Measurements from ENCODE around the gene ITGB1BP2. TPM values are rescaled to one million over a fixed set of nuclear protein-coding genes. Genes with fewer than 3 reads are reported as not detected.
"Not testable (repeated sequence)": the region's sequence is repeated elsewhere in the genome, so short reads cannot be mapped to it uniquely, and the experiment has no call there.

The ITGB1BP2 gene
- total RNA-seq, 1 donor from 2014 or later: 1.7 TPM

DNA sequence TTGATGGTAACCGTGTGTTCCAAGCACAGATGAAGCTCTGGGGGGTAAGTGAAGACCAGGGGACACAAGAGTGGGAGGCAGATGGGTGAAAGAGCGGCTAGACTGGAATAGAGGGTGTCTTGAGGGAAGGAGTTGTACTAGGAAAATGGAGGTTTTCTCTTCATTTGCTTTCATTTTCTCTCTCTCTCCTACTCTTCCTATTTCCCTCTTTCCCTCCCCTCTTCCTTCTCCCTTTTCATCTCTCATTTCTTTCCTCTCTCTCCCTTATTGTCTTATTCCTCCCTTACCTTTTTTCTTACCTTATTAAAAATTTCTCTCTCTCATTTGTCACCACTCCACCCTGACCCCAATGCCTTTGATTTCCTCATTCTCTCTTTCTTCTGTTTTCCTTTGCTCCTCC, 3.0 kb downstream of the ITGB1BP2 start:
- Histone ChIP-seq H3K27me3 (no peaks in the 10 kb centered on the region), H3K36me3 (peaks cover 0 to 5% of the 10 kb centered on the region in 2 donors), H3K27ac (no peak overlapping the region), H3K4me3 (no peak overlapping the region), H3K9me3 (no peaks in the 10 kb centered on the region), H3K4me1 (no peaks in the 10 kb centered on the region)
- TF ChIP-seq POLR2AphosphoS5 (IDR thresholded peaks at IDR 0.05; ENCODE audit: insufficient read depth in 1 of 2, low read depth in 1 of 2) (no peak), POLR2A (IDR thresholded peaks at IDR 0.05) (no peak)
- TF ChIP-seq, protein P1, sequence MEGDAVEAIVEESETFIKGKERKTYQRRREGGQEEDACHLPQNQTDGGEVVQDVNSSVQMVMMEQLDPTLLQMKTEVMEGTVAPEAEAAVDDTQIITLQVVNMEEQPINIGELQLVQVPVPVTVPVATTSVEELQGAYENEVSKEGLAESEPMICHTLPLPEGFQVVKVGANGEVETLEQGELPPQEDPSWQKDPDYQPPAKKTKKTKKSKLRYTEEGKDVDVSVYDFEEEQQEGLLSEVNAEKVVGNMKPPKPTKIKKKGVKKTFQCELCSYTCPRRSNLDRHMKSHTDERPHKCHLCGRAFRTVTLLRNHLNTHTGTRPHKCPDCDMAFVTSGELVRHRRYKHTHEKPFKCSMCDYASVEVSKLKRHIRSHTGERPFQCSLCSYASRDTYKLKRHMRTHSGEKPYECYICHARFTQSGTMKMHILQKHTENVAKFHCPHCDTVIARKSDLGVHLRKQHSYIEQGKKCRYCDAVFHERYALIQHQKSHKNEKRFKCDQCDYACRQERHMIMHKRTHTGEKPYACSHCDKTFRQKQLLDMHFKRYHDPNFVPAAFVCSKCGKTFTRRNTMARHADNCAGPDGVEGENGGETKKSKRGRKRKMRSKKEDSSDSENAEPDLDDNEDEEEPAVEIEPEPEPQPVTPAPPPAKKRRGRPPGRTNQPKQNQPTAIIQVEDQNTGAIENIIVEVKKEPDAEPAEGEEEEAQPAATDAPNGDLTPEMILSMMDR (IDR thresholded peaks at IDR 0.05): no peak
- DNase-seq (ENCODE audit: extremely low spot score in 2 of 2): no peak
- intact Hi-C loops (cut with DNase I): no loop called here

DNA sequence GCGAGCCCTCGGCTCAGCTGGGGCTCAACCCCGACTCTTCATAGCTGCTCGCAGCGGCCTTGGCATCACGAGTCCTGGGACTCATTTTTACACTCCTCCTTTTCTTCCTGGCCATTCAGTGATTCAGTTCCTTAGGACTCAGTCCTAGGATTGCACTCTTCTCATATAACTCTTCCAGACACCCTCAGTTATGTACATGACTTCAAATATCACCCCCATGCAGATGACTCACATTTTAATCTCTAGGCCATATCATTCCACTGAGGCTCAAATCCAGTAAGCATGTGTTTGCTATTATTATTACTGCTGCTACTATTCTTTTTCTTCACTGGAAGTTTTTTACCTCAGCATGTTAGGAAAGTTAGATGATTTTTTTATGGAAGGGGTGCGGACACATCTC, 14.4 kb downstream of the ITGB1BP2 start:
- Histone ChIP-seq H3K36me3 (no peaks in the 10 kb centered on the region), H3K27me3 (no peaks in the 10 kb centered on the region), H3K4me3 (no peak overlapping the region), H3K4me1 (no peaks in the 10 kb centered on the region), H3K9me3 (no peaks in the 10 kb centered on the region), H3K27ac (no peak overlapping the region)
- DNase-seq (ENCODE audit: extremely low spot score in 2 of 2): no peak
- intact Hi-C loops (cut with DNase I): no loop called here
- no peak for TF ChIP-seq POLR2AphosphoS5 (IDR thresholded peaks at IDR 0.05; ENCODE audit: insufficient read depth in 1 of 2, low read depth in 1 of 2)

DNA sequence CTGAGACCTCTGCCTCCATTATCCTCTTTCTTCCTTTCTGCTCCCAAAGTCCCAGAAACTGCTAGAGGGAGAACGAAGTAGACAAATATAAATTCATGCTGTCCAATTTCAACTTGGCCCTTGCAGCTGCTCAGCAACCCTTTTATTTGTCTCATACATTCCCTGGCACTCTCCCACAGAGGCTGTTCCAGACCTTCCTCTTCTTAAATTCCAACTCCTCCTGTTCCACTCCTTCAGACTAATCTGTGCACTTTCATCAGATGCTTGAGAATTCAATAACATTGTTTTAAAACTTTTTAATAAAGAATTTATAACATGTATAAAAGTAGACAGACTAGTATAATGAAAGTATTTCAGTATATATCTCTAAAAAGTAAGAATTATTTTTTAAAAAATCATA, 15.4 kb downstream of the ITGB1BP2 start:
- H3K27ac ChIP-seq; H3K27me3 ChIP-seq; H3K4me3 ChIP-seq; DNase-seq (ENCODE audit: extremely low spot score in 2 of 2); H3K36me3 ChIP-seq; intact Hi-C loops (cut with DNase I); H3K9me3 ChIP-seq; H3K4me1 ChIP-seq: not testable (repeated sequence)

DNA sequence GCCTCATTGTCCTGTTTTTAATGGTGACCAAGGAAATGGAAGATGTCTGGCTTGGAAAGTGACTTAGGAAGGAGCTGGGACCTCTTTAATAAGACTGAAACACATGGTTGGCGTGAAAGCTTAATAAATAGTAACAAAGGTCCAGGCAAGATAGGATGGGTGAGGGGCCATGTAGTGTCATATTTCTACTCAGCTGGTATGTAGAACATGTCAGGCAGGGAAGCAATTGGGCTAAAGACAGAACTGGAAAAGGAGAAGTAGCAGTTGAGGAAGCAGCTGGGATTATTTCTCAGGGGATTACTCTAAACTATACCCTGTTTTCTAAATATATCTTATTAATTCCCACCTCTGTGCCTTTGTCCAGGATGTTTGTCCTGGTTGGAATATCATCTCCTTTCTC, 18.6 kb downstream of the ITGB1BP2 start:
- Histone ChIP-seq H3K27ac (no peak overlapping the region), H3K4me1 (no peaks in the 10 kb centered on the region), H3K4me3 (no peak overlapping the region), H3K9me3 (no peaks in the 10 kb centered on the region), H3K27me3 (no peaks in the 10 kb centered on the region), H3K36me3 (no peaks in the 10 kb centered on the region)
- TF ChIP-seq POLR2AphosphoS5 (IDR thresholded peaks at IDR 0.05; ENCODE audit: insufficient read depth in 1 of 2, low read depth in 1 of 2) (no peak), POLR2A (IDR thresholded peaks at IDR 0.05) (no peak)
- TF ChIP-seq, protein P1 (IDR thresholded peaks at IDR 0.05): no peak
- intact Hi-C loops (cut with DNase I): no loop called here
- no peak for DNase-seq (ENCODE audit: extremely low spot score in 2 of 2)

DNA sequence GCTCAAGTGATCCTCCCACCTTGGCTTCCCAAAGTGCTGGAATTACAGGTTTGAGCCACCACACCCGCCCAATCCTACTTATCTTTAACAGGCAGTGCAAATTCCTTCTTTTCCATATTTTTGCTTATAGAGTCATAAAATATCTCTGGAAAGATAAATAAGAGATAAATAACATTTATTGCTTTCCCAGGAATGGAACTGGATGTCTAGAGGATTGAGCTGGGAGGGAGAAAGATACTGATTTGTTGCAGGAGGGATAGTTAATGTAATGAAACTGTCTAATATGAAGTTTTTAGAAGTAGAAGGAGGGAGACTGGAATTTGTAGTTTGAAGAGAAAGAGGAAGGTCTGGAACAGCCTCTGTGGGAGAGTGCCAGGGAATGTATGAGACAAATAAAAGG, 20.2 kb downstream of the ITGB1BP2 start:
- Histone ChIP-seq H3K4me1 (no peaks in the 10 kb centered on the region), H3K9me3 (no peaks in the 10 kb centered on the region), H3K4me3 (no peak overlapping the region), H3K27ac (no peak overlapping the region), H3K36me3 (no peaks in the 10 kb centered on the region), H3K27me3 (no peaks in the 10 kb centered on the region)
- intact Hi-C loops (cut with DNase I): no loop called here
- DNase-seq (ENCODE audit: extremely low spot score in 2 of 2): no peak
- no peak for TF ChIP-seq POLR2A (IDR thresholded peaks at IDR 0.05)
- no peak for TF ChIP-seq POLR2AphosphoS5 (IDR thresholded peaks at IDR 0.05; ENCODE audit: insufficient read depth in 1 of 2, low read depth in 1 of 2)
- TF ChIP-seq, protein P1 (IDR thresholded peaks at IDR 0.05): no peak

DNA sequence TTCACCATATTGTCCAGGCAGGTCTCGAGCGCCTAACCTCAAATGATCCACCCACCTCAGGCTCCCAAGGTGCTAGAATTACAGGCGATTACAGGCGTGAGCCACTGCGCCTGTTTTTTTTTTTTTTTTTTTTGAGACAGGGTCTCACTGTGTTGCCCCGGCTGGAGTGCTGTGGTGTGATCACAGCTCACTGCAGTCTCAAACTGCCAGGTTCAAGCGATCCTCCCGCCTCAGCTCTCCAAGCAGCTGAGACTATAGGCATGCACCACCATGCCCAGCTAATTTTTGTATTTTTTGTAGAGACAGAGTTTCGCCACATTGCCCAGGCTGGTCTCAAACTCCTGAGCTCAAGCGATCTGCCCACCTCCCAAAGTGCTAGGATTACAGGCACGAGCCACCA, 22.9 kb downstream of the ITGB1BP2 start:
- H3K9me3 ChIP-seq; DNase-seq (ENCODE audit: extremely low spot score in 2 of 2); H3K36me3 ChIP-seq; H3K4me3 ChIP-seq; H3K4me1 ChIP-seq; H3K27ac ChIP-seq; intact Hi-C loops (cut with DNase I); H3K27me3 ChIP-seq: not testable (repeated sequence)

DNA sequence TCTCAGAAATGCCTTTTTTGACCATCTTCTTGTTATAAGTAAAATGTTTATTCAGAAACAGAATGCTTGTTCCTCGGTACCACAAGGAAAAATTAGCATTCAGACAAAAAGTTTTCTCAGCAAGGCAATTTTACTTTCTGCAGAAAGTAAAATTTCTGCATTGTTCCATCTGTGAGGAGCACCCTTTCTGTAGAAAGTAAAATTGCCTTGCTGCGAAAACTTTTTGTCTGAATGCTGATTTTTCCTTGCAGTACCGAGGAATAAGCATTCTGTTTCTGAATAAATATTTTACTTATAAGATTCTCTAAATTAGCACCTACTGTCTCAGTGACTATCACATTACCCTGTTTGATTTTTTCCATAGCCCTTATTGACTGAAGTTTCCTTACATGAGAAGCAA, 24.8 kb downstream of the ITGB1BP2 start:
- DNase-seq (ENCODE audit: extremely low spot score in 2 of 2): no peak
- intact Hi-C loops (cut with DNase I): no loop called here

DNA sequence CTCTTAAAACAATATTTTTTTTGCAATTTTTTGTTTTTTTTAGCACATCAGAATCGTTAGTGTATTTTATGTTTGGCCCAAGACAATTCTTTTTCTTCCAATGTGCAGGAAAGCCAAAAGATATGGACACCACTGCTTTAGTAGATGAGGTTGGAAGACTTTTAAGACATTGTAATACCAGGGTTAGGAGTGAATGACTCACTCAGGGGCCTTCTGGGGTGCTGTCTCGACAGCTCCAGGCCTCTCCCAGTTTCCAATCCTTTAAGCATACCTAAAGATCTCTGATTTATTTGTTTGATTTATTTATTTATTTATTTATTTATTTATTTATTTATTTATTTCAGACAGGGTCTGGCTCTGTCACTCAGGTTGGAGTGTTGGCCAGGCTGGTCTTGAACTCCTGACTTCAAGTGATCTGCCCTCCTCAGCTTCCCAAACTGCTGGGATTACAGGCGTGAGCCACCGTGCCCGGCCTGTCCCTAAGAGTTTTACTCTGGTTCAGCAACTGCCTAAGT, 47.7 kb downstream of the ITGB1BP2 start:
- intact Hi-C loops (cut with DNase I); DNase-seq (ENCODE audit: extremely low spot score in 2 of 2); H3K4me3 ChIP-seq; H3K36me3 ChIP-seq; H3K9me3 ChIP-seq; H3K27ac ChIP-seq; H3K27me3 ChIP-seq; H3K4me1 ChIP-seq: not testable (repeated sequence)

More for the DNA sequence above, 24.8 kb downstream of the ITGB1BP2 start:
- Histone ChIP-seq H3K4me1 (no peaks in the 10 kb centered on the region), H3K36me3 (no peaks in the 10 kb centered on the region), H3K27me3 (no peaks in the 10 kb centered on the region), H3K4me3 (no peak overlapping the region), H3K27ac (no peak overlapping the region), H3K9me3 (no peaks in the 10 kb centered on the region)
- TF ChIP-seq, protein P1 (IDR thresholded peaks at IDR 0.05): no peak
- TF ChIP-seq POLR2AphosphoS5 (IDR thresholded peaks at IDR 0.05; ENCODE audit: insufficient read depth in 1 of 2, low read depth in 1 of 2) (no peak), POLR2A (IDR thresholded peaks at IDR 0.05) (no peak)

DNA sequence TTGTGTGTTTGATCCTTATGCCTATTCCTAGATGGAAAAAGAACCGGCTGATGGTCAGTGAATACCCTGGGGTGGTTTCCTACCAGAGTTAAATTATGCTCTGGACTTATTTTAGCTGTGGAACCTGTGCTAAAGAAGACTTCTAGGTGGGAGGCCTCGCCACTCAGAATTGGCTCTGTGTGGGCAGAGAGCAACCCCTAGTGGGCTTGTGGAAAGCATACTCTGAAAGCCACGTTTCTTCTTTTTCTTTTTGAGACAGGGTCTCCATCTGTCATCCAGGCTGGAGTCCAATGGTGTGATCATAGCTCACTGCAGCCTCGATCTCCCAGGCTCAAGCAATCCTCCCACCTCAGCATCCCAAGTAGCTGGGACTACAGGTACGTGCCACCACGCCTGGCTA, 48.3 kb downstream of the ITGB1BP2 start:
- H3K4me3 ChIP-seq; H3K27ac ChIP-seq; H3K27me3 ChIP-seq; H3K9me3 ChIP-seq; intact Hi-C loops (cut with DNase I); DNase-seq (ENCODE audit: extremely low spot score in 2 of 2); H3K36me3 ChIP-seq; H3K4me1 ChIP-seq: not testable (repeated sequence)

Measured in vagina (tissue), 2 donors.